ENCODE data around the gene C9orf50.

C9orf50 gene

DNA sequence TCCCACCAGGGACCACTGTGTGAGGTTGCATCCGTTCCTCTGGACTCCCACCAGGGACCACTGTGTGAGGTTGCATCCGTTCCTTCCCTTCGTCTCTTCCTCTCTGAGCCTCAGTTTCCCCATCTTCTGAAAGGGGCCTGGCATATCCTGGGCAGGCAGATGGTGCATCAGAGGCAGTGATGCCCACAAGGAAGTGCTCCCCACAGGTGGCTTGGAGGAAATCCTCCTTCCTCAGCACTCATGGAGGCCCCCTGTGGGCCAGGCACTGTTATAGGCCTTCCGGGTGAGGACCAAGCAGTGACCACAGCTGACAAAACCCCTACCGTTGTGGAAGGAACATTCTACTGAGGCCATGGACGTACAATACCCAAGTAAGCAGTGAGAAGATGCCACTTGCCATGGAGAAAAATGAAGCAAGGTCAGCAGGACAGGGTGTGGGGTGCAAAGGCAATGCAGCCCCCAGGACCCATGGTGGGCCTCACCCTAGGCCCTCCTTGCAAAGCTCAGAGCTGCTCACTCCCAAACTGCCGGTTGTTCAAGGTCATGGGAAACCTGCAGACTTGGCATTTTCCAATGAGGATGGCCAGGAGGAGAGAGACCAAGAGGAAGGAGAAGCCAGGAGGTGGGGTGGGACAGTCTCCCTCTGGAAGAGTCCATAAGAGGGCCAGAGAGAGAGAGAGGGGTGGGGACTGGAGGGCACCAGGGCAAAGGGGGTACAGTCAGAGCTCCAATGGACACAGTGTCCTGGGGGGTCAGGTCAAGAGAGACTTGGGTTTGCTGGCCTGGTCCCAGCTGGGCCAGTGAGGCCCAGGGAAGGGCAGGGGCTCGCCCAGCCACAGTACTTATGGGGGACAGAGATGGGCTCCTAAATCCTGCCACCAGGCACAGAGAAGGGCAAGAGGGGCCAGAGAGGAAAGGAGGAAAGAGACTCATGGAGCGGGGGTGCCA lies 51.1 kb downstream of the C9orf50 start:
- TF ChIP-seq POLR2A (IDR thresholded peaks at IDR 0.05; ENCODE audit: low read depth, low read length) (no peak), SPI1 (IDR thresholded peaks at IDR 0.05; ENCODE audit: low read depth, low read length) (peak; percentile 2; the same call in 1 of the 2 replicates)
- FAIRE-seq = peak; percentile 62
- DNase-seq (ENCODE audit: insufficient read length, low spot score) = no peak

DNA sequence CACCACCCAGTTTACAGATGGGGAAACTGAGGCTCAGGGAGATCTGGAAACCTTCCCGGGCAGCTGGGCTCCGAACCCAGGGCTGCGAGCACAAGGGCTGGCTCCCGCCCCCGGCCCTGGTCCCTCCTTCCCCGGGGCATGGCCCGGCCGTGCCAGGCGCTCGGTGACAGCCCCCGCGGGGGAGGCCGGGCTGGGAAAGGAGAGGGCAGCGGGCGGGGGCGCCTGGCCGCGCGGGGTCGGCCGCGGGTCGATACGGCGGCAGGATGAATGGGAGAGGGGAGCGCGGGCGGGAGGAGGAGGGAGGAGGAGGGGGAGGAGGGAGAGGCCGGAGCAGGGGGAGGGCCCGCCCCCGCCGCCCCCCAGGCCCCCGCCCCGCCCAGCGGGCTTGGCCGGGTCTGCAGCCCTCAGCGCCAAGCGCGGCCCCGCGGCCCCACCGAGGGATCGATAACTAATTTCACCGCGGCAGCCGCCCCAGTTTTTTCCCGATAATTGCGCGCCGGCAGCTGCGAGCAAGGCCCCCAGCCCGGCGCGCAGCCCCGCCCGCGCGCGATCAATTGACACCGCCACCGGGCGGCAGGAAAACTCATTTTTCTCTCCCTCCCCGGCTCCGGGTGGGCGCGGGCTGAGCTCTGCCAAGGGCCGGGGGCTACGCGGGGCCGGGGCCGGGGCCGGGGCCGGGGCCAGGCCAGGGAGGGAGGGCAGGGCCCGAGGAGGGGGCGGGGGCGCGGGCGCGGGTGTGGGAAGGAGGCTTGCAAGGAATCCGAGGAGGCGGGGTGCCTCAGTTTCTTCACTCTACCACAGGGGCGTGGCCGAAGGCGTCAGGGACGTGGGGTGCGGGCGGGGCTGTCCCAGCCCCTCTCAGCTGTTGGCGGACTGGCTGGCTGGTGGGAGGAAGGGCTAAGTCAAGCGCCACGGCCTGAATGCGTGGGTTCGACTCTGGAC lies 52.1 kb downstream of the C9orf50 start:
- no peak for DNase-seq (ENCODE audit: insufficient read length, low spot score)
- TF ChIP-seq POLR2A (IDR thresholded peaks at IDR 0.05; ENCODE audit: low read depth, low read length) = no peak
- TF ChIP-seq TAF1 (IDR thresholded peaks at IDR 0.05; ENCODE audit: low read depth, low read length) = no peak
- no peak for TF ChIP-seq POU2F2 (IDR thresholded peaks at IDR 0.05; ENCODE audit: low read depth, low read length)
- no peak for TF ChIP-seq POLR2AphosphoS5 (IDR thresholded peaks at IDR 0.05; ENCODE audit: low read depth, low read length)
- no peak for TF ChIP-seq PAX5 (IDR thresholded peaks at IDR 0.05; ENCODE audit: insufficient read depth, low read length, severe bottlenecking)
- TF ChIP-seq SPI1 (IDR thresholded peaks at IDR 0.05; ENCODE audit: low read depth, low read length) = no peak
- no peak for FAIRE-seq

DNA sequence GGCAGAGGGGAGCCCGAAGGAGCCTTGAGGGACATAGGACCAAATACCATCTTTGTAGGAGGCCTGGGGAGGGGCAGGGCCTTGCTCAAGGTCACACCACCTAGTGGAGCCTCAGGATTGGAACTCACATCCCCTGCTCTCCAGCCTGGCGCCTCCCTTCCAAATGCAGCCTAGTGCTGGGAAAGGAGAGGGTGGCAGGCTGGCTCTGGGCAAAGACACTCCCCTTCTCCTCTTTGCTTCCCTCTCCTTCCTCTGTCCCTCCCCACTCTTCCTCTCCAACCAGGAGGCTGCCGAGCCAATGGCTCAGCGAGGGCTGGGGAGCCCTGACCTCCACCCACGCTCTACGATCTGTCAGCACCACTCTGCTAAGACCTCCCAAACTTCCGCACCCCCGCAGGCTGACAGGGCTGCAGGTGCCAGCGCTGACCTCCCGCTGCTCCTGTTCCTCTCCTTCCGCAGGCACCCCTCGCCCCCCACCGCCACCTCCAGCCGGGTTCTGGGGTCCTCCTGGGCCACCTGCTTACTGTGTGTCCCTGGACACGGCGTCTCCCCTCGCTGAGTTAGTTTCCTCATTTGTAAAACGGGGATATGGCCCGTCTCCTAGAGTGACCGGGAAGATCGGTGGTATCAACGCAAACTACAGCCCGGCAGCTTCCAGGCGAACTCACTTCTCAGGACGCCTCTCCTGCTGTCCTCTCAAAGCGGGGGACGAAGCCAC lies 52.9 kb downstream of the C9orf50 start:
- TF ChIP-seq SPI1 (IDR thresholded peaks at IDR 0.05; ENCODE audit: low read depth, low read length) (no peak), POLR2A (IDR thresholded peaks at IDR 0.05; ENCODE audit: low read depth, low read length) (no peak), POLR2AphosphoS5 (IDR thresholded peaks at IDR 0.05; ENCODE audit: low read depth, low read length) (no peak), TAF1 (IDR thresholded peaks at IDR 0.05; ENCODE audit: low read depth, low read length) (no peak), PAX5 (IDR thresholded peaks at IDR 0.05; ENCODE audit: insufficient read depth, low read length, severe bottlenecking) (no peak), POU2F2 (IDR thresholded peaks at IDR 0.05; ENCODE audit: low read depth, low read length) (no peak)
- FAIRE-seq = peak; percentile 35
- DNase-seq (ENCODE audit: insufficient read length, low spot score) = no peak

DNA sequence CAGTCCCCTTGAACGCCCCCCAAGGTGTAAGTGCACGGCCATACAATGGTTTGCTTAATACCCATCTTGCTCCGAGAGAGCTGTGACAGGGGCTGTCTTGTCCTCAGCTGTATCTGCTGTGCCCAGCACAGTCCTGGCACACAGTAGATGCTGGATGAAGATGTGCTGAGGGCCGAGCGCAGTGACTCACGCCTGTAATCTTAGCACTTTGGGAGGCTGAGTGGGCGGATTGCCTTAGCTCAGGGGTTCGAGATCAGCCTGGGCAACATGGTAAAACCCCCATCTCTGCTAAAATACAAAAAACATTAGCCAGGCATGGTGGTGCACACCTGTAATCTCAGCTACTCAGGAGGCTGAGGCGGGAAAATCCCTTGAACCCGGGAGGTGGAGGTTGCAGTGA lies 53.6 kb downstream of the C9orf50 start:
- DNase-seq (ENCODE audit: insufficient read length, low spot score) (no peak), FAIRE-seq (no peak)
- TF ChIP-seq SPI1 (IDR thresholded peaks at IDR 0.05; ENCODE audit: low read depth, low read length) (no peak), POLR2AphosphoS5 (IDR thresholded peaks at IDR 0.05; ENCODE audit: low read depth, low read length) (no peak), PAX5 (IDR thresholded peaks at IDR 0.05; ENCODE audit: insufficient read depth, low read length, severe bottlenecking) (no peak), TAF1 (IDR thresholded peaks at IDR 0.05; ENCODE audit: low read depth, low read length) (no peak), POU2F2 (IDR thresholded peaks at IDR 0.05; ENCODE audit: low read depth, low read length) (no peak), POLR2A (IDR thresholded peaks at IDR 0.05; ENCODE audit: low read depth, low read length) (no peak)

DNA sequence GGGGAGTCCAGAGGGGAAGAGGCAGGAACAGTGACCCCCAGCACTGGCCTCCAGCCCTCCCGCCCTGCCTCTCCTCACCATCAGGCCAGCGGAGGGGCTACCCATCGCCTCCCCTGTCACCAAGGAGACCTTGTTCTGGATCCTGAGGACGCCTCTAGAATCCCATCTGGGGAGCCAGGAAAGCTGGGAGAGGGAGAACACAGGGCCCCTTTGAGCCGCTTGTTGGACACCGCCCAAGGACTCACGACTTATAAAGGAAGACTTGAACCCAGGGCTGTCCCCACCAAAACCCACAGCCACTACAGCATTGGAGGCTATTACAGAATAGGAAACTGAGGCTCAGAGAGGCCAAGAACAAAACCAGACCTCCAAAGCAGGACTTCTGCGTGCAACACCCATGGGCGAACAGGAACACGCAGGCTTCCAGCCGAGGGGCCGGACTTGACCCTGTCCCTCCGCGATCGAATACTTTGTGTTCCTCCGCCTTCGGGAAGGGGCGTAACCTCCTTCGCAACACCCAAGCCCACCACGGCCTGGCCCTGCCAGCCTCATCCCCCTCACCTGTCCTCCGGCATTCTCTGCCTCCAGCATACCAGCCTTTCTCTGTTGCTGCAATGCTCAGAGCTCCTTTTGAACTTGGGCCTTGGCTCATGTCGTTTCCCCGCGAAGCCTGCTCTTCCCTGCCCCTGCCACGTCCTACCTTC lies 54.2 kb downstream of the C9orf50 start:
- no peak for FAIRE-seq
- no peak for TF ChIP-seq PAX5 (IDR thresholded peaks at IDR 0.05; ENCODE audit: insufficient read depth, low read length, severe bottlenecking)
- TF ChIP-seq POLR2AphosphoS5 (IDR thresholded peaks at IDR 0.05; ENCODE audit: low read depth, low read length) = no peak
- DNase-seq (ENCODE audit: insufficient read length, low spot score) = no peak

DNA sequence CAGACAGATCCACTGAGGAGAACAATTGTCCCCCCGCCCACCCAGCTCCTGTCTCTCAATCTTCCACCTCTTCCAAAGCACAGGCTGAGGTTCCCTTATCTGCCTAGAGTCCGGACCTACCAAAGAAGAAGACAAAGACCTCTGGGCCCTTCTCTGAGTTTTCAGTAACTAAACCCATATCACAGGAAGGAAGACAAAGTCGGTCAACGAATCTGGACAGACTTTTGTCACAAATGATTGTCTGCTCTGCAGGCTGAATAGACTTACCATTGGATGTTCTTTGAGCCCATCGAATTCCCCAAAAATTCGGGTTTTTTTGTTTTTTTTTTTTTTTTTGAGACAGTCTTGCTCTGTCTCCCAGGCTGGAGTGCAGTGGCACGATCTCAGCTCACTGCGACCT lies 58.0 kb downstream of the C9orf50 start:
- DNase-seq (ENCODE audit: insufficient read length, low spot score) = no peak

DNA sequence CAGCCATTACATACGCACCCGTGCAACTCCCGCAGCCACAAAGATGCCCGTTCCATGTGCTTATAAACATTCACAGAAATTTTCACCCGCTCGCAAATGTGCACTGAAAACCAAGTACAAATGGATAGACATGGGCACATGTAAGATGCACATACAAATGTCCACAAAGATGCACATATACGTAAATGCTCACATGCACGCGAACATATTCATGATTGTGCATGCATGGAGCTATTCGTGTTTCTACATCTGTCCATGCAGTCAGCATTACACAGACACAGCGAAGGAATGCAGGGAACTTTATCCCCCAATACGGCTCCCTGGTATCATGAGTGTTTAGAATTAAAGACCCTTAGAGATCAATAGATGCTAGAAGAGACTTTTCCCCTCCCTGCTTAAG lies 58.4 kb downstream of the C9orf50 start:
- FAIRE-seq = no peak
- TF ChIP-seq PAX5 (IDR thresholded peaks at IDR 0.05; ENCODE audit: insufficient read depth, low read length, severe bottlenecking) (no peak), POLR2AphosphoS5 (IDR thresholded peaks at IDR 0.05; ENCODE audit: low read depth, low read length) (no peak), TAF1 (IDR thresholded peaks at IDR 0.05; ENCODE audit: low read depth, low read length) (no peak), SPI1 (IDR thresholded peaks at IDR 0.05; ENCODE audit: low read depth, low read length) (no peak), POLR2A (IDR thresholded peaks at IDR 0.05; ENCODE audit: low read depth, low read length) (no peak), POU2F2 (IDR thresholded peaks at IDR 0.05; ENCODE audit: low read depth, low read length) (no peak)

More for the DNA sequence above, 58.0 kb downstream of the C9orf50 start:
- FAIRE-seq = no peak
- TF ChIP-seq POU2F2 (IDR thresholded peaks at IDR 0.05; ENCODE audit: low read depth, low read length) (no peak), POLR2AphosphoS5 (IDR thresholded peaks at IDR 0.05; ENCODE audit: low read depth, low read length) (no peak), TAF1 (IDR thresholded peaks at IDR 0.05; ENCODE audit: low read depth, low read length) (no peak), SPI1 (IDR thresholded peaks at IDR 0.05; ENCODE audit: low read depth, low read length) (no peak), PAX5 (IDR thresholded peaks at IDR 0.05; ENCODE audit: insufficient read depth, low read length, severe bottlenecking) (no peak), POLR2A (IDR thresholded peaks at IDR 0.05; ENCODE audit: low read depth, low read length) (no peak)

More for the DNA sequence above, 58.4 kb downstream of the C9orf50 start:
- no peak for DNase-seq (ENCODE audit: insufficient read length, low spot score)

Data from GM12891 (cell line).